ENCODE measurements around the gene PAK1.
"Not testable (repeated sequence)": the region's sequence is repeated elsewhere in the genome, so short reads cannot be mapped to it uniquely, and the experiment has no call there.

PAK1 gene

GRCh38 chr11:77406396-77406795, 67.5 kb downstream of the PAK1 start:
- no peak for DNase-seq

DNA sequence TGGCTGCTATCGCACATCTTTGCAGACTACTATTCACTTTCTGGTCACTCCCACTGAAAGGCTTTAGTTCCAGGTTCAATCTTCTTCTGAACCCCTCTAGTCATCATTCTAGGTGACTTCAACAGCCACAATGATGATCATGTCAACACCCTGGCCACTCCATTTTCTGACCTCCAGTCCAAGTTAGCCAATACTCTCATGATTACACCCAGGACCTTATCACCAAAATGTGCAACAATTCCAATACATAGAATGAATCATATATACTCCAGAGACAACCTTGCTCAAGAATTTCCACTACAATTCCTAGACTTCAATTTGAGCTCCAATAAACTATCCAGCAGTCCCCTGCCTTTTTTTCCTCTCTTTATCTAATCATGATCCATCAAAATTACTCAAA, 70.7 kb downstream of the PAK1 start:
- DNase-seq = no peak

GRCh38 chr11:77402218-77402556, 71.7 kb downstream of the PAK1 start:
- DNase-seq = peak in 5 of 56 donors; percentile 5 to 21 (median 15)

GRCh38 chr11:77401486-77402217, 72.2 kb downstream of the PAK1 start:
- DNase-seq = no peak

DNA sequence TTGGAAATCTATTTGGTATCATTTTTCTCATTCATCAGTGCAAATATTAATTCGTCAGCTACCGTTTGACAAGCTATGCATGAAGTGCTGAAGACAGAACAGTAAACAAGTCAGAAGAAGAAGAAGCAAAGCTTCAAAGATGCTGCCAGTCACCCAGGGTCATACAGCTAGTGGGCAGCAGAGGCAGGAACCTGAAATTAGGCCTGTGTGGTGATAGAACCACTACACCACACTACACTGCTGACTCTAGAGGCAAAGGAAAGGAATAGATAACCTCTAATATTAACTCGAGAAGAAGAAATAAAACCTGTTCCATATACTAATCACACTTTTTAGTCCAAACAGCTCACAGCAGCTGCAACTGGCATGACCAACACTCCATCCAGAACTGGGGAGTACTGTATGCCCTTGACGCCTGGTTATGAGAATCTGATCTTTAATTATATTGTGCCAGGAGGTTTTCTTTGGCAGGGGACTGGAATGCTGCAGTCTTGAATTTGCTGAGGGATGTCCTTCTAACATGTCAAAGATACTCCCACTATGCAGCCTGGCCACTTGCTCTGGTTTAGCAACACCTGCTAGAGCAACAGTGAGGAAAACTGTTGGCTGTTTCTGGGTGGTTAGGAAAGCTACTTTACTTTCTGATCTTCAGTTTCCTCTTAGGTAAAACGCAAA, 73.0 kb downstream of the PAK1 start:
- no peak for DNase-seq

- DNase-seq = no peak
Measured at GRCh38 chr11:77400271-77400670, 73.6 kb downstream of the PAK1 start.

- no peak for DNase-seq
Measured at GRCh38 chr11:77397631-77398030, 76.3 kb downstream of the PAK1 start.

DNA sequence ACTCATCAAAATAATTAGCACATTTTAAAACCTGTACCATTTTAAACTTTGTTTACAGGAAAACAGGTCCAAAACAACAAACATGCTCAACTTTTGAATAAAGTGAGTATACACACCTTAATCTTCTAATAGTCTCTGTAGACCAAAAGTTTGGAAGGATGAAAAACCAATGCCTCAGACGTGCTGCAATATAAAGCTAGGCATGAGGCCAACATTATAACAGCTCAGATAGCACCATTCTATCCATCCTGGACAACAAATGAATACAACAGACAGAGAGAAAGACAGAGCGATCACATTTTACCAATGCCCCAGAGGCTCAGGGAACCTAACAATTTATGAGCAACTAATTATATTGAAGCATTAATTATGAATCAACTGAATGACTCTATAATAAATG, 77.0 kb downstream of the PAK1 start:
- no peak for DNase-seq

DNA sequence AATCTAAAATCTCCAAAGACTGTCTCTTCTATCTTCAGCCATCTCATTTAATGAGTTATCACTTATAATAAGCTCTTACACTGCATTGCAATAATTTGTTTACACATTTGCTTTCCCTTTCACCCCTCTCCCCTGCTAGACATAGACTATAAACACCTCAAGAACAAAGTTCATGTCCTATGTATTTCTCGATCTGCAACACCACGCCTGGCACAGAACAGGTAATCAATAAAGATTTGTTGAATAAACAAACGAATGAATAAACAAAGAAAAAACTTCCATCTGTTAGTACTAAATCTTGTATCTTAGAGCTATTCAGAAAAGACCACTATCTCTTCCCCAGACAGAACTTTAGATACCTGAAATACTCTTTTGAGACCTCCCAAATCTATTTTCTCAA, 77.6 kb downstream of the PAK1 start:
- no peak for DNase-seq

GRCh38 chr11:77395460-77396173, 78.3 kb downstream of the PAK1 start:
- no peak for DNase-seq

DNA sequence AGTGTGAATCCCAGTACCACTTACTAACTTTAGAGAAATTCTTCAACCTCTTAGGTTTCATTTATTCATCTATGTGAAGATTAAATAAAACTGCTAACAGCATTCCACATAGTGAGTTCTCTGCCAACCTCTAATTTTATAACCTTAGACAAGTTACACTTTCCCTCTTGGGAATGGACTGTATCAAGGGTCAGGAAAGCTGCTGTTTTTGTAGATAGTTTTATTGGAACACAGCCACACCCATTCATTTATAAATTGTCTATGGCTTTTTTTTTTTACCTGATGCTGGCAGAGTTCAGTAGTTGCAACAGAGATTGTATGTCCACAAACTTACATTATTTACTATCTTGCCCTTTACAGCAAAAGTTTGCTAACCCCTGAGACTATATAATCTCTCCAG, 81.1 kb downstream of the PAK1 start:
- no peak for DNase-seq

DNA sequence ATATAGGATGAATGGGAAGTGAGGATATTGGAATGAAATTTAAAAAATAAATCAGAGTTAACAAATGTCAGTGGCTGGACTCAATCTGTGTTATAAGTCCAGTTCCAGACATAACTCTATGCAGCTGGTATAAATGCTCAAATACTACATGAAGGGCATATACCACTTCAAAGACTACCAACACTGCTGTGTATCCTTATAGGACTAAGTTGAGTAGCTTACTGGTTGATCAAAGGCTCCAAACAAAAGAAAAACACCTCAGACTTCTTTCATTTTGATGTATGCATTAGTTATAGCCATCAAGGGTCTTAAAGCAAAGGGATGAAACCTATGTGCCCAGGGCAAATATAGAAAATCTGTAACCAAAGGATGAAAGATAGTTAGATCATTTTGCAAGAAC, 86.2 kb downstream of the PAK1 start:
- no peak for DNase-seq

- DNase-seq = no peak
Measured at GRCh38 chr11:77386178-77386577, 87.7 kb downstream of the PAK1 start.

DNA sequence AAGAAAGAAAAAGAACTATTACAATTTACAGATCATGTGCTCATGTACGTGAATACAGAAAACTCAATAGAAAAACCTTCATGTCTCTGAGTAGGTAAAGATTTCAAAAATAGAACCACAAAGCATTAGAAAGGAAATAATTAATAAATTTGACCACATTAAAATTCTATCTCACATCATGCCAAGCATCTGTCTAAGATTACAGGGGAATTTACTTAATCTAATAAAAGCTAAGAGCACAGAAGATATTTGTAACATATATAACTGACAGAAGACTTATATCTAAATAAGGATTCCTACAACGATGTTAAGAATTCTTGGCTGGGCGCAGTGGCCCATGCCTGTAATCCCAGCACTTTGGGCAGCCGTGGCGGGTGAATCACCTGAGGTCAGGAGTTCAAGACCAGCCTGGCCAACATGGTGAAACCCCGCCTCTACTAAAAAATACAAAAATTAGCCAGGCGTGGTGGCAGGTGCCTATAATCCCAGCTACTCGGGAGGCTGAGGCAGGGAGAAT, 88.6 kb downstream of the PAK1 start:
- not testable (repeated sequence) for DNase-seq

GRCh38 chr11:77384571-77384970, 89.3 kb downstream of the PAK1 start:
- no peak for DNase-seq

- not testable (repeated sequence) for DNase-seq
Measured at GRCh38 chr11:77383349-77383748, 90.5 kb downstream of the PAK1 start.

DNA sequence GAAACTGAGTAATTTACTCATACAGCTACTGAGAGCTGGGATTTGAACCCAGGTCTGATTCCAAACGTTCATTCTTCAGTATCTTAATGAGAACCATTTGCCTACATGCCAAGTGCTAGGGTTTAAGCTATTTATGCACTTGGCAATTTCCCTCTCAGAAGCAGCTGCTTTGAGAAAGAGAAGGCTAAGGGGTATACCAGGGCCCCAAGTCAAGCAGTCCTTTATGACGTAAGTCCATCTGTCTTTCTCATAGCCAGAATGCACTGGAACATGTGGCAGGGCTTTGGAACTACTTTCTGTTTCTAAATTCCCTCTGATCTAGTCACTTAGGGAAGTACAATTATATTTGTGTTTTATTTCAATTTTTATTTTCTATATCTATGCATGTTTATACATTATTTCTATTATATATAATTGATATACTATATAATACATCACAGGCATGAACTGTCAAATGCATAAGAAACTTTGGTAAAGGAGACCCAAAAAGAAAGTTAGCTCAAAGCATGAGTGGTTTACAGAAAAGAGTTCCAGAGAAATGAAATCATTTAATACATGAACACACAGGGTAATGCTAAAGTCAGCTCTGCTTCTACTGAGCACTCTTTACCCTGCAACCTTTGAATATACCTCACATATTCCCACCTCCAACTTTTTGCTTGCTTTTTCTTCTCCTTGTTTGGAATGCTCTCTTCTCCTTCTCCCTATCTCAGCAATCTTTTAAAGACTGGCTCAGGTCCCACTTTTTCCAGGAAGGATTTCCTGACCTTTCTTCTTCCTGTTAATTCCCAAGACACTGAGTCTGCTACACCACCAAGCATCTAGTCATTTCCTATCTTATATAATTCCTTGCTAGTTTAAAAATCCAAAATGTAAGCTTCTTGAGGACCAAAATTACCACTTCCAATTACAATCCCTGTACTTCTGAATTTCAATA, 91.9 kb downstream of the PAK1 start:
- no peak for DNase-seq

- DNase-seq = no peak
Measured at GRCh38 chr11:77379934-77380333, 94.0 kb downstream of the PAK1 start.

- peak in 19 of 56 donors; percentile 1 to 65 (median 16) for DNase-seq
Measured at GRCh38 chr11:77379253-77379652, 94.6 kb downstream of the PAK1 start.

GRCh38 chr11:77377734-77378133, 96.2 kb downstream of the PAK1 start:
- no peak for DNase-seq

DNA sequence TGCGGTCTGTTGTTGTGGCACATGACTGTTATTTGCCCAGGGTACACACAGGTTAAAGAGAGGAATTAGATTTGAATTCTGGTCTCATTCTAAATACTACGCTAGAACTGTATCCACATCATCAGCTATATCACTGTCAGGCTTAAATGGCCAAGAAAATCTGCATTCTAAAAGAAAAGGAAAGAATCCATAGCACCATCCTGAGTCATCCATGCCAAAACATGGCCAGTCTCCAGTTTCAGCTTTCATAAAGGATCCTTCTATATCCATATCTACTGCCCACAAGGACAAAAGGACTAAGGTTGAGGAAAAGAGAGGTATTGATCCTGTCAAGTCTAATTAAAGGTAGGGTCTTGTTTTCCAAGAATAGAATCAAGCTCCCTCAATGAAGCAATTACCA, 98.8 kb downstream of the PAK1 start:
- no peak for DNase-seq
